H1 (cell line): ENCODE measurements around the gene PLG. TPM values are rescaled to one million over a fixed set of nuclear protein-coding genes. Genes with fewer than 3 reads are reported as not detected.

Experiments used
- ATF2 ChIP-seq: IDR thresholded peaks from 2 replicates; pipeline ENCODE4 v1.6.1; 2012; ENCODE audit warnings: low read length, inconsistent platforms
- BRCA1 ChIP-seq: IDR thresholded peaks from 2 replicates; pipeline ENCODE4 v1.6.1; 2012; ENCODE audit warnings: low read depth, low read length, improper control_type of control experiment
- GABPA ChIP-seq: IDR thresholded peaks from 2 replicates; pipeline ENCODE4 v1.6.1; 2011; ENCODE audit warnings: mild to moderate bottlenecking, low read length, moderate library complexity, borderline replicate concordance; ENCODE audit not compliant: insufficient read depth
- KDM4A ChIP-seq: IDR thresholded peaks from one replicate; pipeline ENCODE4 v1.7.1; 2012; ENCODE audit warnings: low read depth, mild to moderate bottlenecking, moderate library complexity, low read length, inconsistent platforms; ENCODE audit not compliant: severe bottlenecking
- MAX ChIP-seq: IDR thresholded peaks from 2 replicates; pipeline ENCODE4 v1.6.1; 2012; ENCODE audit warnings: inconsistent platforms
- NANOG ChIP-seq: IDR thresholded peaks from 2 replicates; pipeline ENCODE4 v1.6.1; 2011; ENCODE audit warnings: low read length, low read depth, mild to moderate bottlenecking, inconsistent platforms; ENCODE audit not compliant: insufficient read depth, poor library complexity, severe bottlenecking
- NRF1 ChIP-seq: IDR thresholded peaks from 2 replicates; pipeline ENCODE4 v1.6.1; 2011; ENCODE audit warnings: mild to moderate bottlenecking, low read depth, low read length, improper control_type of control experiment
- POU5F1 ChIP-seq: IDR thresholded peaks from 2 replicates; pipeline ENCODE4 v1.6.1; 2011; ENCODE audit warnings: low read depth, mild to moderate bottlenecking, low read length, moderate library complexity
- RAD21 ChIP-seq, 2 experiments: IDR thresholded peaks in 1 of 2; conservative IDR thresholded peaks in 1 of 2; 2 replicates each; pipeline ENCODE4 v1.6.1; 2011; ENCODE audit warnings: low read depth in 2 of 2, low read length in 2 of 2, improper control_type of control experiment in 1 of 2, inconsistent platforms in 1 of 2, mild to moderate bottlenecking in 1 of 2, moderate library complexity in 1 of 2
- YY1 ChIP-seq: IDR thresholded peaks from 2 replicates; pipeline ENCODE4 v1.6.1; 2011; ENCODE audit warnings: low read depth, mild to moderate bottlenecking, low read length
- polyA plus RNA-seq, 7 experiments: library from polyadenylated mRNA; depleted of rRNA in 3 of 7; stranded (reverse) in 5 of 7; unstranded in 2 of 7; fragments of >200 nt in 5 of 7; fragments of 200-250 nt in 2 of 7; gene quantifications; 1 replicate in 5 of 7; 2 replicates in 1 of 7; 4 replicates in 1 of 7; pipeline versions ENCODE4 v1.2.1 to v1.2.3, GENCODE V29; 2011 to 2013; ENCODE audit warnings: missing spikeins in 2 of 7, mixed read lengths in 2 of 7
- total RNA-seq: library from RNA; stranded (reverse); fragmentation: NEBNext Ultra II Directional; extraction: Animal tissue kit (Norgen Biotek cat#: 25700); gene quantifications from 2 replicates; pipeline ENCODE4 v1.2.1, GENCODE V29; 2021

The PLG gene
- total and polyA plus RNA-seq, 2 of the 8 experiments (the other 6 are each of a cell fraction or from before 2014, with no cell fraction given): not detected

- no peak for TF ChIP-seq KDM4A
- TF ChIP-seq BRCA1: no peak
- no peak for TF ChIP-seq RAD21 (IDR thresholded peaks at IDR 0.05 in 1 of 2, conservative IDR thresholded peaks at IDR 0.05 in 1 of 2; ENCODE audit: low read depth in 2 of 2, low read length in 2 of 2)
- TF ChIP-seq GABPA: no peak
- TF ChIP-seq NANOG: no peak
- TF ChIP-seq NRF1: no peak
- TF ChIP-seq POU5F1: no peak
- TF ChIP-seq YY1: no peak
- no peak for TF ChIP-seq MAX
- no peak for TF ChIP-seq ATF2
These were observed 90.0 kb downstream of the PLG start (continued) for GRCh38 chr6:160791981-160792418.
